HG02885 (cell line): ENCODE results near the gene PODN.

Experiments
- ATAC-seq: cut with Tn5 transposase; IDR thresholded peaks from one replicate; pipeline ENCODE4 v1.9.1; 2021; ENCODE audit warnings: mild to moderate bottlenecking; ENCODE audit not compliant: unreplicated experiment, poor library complexity

The PODN gene

GRCh38 chr1:53086491-53087070 lies 24.6 kb downstream of the PODN start:
- ATAC-seq, result no peak

GRCh38 chr1:53087332-53088285 lies 25.6 kb downstream of the PODN start:
- no peak for ATAC-seq

- no peak for ATAC-seq
These were observed 26.7 kb downstream of the PODN start for GRCh38 chr1:53088616-53089300.

- ATAC-seq, result no peak
These were observed 27.6 kb downstream of the PODN start for GRCh38 chr1:53089478-53090226.

- ATAC-seq, result no peak
These were observed 28.5 kb downstream of the PODN start for GRCh38 chr1:53090227-53091147.

GRCh38 chr1:53091841-53092645 lies 30.0 kb downstream of the PODN start:
- no peak for ATAC-seq

- no peak for ATAC-seq
These were observed 30.8 kb downstream of the PODN start for GRCh38 chr1:53092659-53093450.

- ATAC-seq, result no peak
These were observed 31.4 kb downstream of the PODN start for GRCh38 chr1:53093451-53093754.

- no peak for ATAC-seq
These were observed 31.9 kb downstream of the PODN start for GRCh38 chr1:53093778-53094532.

GRCh38 chr1:53094533-53094919 lies 32.5 kb downstream of the PODN start:
- ATAC-seq, result no peak

- ATAC-seq, result no peak
These were observed 42.4 kb downstream of the PODN start for GRCh38 chr1:53104289-53104913.

- ATAC-seq, result no peak
These were observed 45.1 kb downstream of the PODN start for GRCh38 chr1:53107090-53107489.

- no peak for ATAC-seq
These were observed 45.7 kb downstream of the PODN start for GRCh38 chr1:53107570-53108322.

- ATAC-seq, result no peak
These were observed 46.9 kb downstream of the PODN start for GRCh38 chr1:53108646-53109580.

GRCh38 chr1:53110370-53111072 lies 48.5 kb downstream of the PODN start:
- ATAC-seq, result no peak
